Measurements from ENCODE around the gene RNF212. TPM values are rescaled to one million over a fixed set of nuclear protein-coding genes. Genes with fewer than 3 reads are reported as not detected.

The RNF212 gene
- total RNA-seq, 1 donor from 2014 or later: under 0.01 TPM

DNA sequence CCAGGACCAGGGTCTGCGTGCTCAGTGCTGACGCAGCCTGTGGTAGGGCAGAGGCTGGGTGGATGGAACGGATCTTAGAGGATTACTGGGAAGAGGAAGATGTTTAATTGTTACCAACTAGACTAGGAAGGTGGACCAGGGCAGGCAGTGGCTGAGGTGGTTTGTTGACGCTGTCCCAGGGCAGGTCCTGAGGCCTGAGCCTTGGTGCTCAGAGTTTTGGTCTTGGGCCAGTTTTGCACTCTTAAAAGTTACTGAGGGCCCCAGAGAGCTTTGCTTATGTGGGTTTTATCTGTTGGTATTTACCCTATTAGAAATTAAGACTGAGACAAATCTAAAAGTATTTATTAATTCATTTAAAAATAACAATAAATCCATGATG lies 20.4 kb downstream of the RNF212 start:
- Histone ChIP-seq H3K36me3 (ENCODE audit: control insufficient read depth, insufficient read depth, low read length) (no peaks in the 10 kb centered on the region), H3K4me3 (ENCODE audit: low read depth, low read length) (no peak overlapping the region), H3K27me3 (ENCODE audit: control insufficient read depth, insufficient read depth, low read length) (no peaks in the 10 kb centered on the region)
- FAIRE-seq (no peak), DNase-seq (ENCODE audit: low read depth) (no peak)
- no peak for TF ChIP-seq CTCF (IDR thresholded peaks at IDR 0.05; ENCODE audit: insufficient read depth, low read length, severe bottlenecking)

GRCh38 chr4:1092026-1092982 lies 21.1 kb downstream of the RNF212 start:
- no peak for TF ChIP-seq CTCF (IDR thresholded peaks at IDR 0.05; ENCODE audit: insufficient read depth, low read length, severe bottlenecking)
- no peaks in the 10 kb centered on the region for H3K36me3 ChIP-seq (ENCODE audit: control insufficient read depth, insufficient read depth, low read length)
- FAIRE-seq (no peak), DNase-seq (ENCODE audit: low read depth) (no peak)
- no peaks in the 10 kb centered on the region for H3K27me3 ChIP-seq (ENCODE audit: control insufficient read depth, insufficient read depth, low read length)
- H3K4me3 ChIP-seq (ENCODE audit: low read depth, low read length): no peak overlapping the region

DNA sequence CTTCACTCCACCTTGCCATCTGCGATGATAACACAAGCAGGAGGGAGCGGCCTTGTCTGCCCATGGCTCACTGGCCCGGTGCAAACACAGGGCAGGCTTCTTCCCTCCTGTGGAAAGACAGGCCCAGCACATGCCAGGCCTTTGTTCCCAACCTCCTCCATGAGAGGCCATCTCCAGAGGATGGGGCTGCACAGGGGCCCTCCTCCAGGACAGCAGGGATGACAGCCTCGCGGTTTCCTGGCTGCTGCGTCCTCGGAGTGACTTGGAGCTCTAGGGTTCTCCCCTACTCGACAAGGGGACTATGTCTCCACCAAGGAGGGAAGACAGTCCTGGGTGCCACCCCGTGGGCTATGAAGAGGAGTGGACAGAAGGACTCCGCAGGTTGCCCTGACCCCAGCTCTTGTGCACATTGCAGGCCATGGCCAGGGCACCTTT lies 21.8 kb downstream of the RNF212 start:
- DNase-seq (ENCODE audit: low read depth) (no peak), FAIRE-seq (no peak)
- no peak for TF ChIP-seq CTCF (IDR thresholded peaks at IDR 0.05; ENCODE audit: insufficient read depth, low read length, severe bottlenecking)
- no peaks in the 10 kb centered on the region for H3K36me3 ChIP-seq (ENCODE audit: control insufficient read depth, insufficient read depth, low read length)
- H3K4me3 ChIP-seq (ENCODE audit: low read depth, low read length): no peak overlapping the region
- H3K27me3 ChIP-seq (ENCODE audit: control insufficient read depth, insufficient read depth, low read length): no peaks in the 10 kb centered on the region

DNA sequence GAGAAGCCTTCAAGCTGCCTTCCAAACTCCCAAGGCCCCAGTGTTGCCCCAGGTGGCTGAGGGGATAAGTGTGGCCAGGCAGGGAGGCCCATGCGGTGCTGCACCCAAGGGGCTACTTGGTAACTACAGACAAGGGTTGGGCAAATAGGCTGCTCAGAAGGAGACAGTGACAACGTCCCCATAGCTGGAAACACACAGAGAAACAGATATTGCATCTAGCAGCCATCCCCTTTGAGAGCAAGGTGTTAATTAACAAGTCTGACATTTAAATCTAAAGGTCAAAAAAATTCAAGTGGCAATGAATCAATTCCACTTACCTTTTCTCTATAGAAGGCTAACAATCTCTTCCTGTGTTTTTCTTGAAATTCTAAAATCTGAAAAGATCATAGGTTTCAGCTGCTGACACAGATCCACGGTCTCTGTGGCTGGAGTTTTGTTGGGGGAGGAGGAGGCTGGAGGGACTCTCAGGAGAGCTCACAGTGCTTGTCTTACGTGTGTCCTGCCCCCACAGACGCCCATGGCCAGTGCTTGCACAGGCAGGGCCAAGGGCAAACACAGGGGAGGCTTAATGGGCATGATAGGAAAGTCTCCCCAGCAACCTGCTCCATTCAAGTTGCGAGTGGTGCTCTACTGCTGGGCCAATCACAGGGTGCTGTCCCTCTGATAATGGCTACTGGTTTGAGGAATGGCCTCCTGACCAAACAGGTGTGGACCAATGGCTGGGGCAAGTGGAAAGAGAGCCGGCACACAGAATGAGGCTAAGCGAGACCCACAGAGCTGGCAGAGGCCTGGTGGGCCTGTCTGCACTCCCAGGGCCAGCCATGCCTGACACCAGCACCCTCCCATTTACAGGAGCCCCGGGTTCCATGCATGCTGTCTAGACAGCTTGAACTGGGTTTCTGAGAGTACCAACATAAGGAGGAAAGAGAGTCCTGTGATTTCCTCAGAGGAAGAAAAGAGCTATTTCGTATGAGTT lies 22.6 kb downstream of the RNF212 start:
- Histone ChIP-seq H3K4me3 (ENCODE audit: low read depth, low read length) (no peak overlapping the region), H3K27me3 (ENCODE audit: control insufficient read depth, insufficient read depth, low read length) (no peaks in the 10 kb centered on the region), H3K36me3 (ENCODE audit: control insufficient read depth, insufficient read depth, low read length) (no peaks in the 10 kb centered on the region)
- no peak for TF ChIP-seq CTCF (IDR thresholded peaks at IDR 0.05; ENCODE audit: insufficient read depth, low read length, severe bottlenecking)
- DNase-seq (ENCODE audit: low read depth): no peak
- peak; percentile 32 for FAIRE-seq

DNA sequence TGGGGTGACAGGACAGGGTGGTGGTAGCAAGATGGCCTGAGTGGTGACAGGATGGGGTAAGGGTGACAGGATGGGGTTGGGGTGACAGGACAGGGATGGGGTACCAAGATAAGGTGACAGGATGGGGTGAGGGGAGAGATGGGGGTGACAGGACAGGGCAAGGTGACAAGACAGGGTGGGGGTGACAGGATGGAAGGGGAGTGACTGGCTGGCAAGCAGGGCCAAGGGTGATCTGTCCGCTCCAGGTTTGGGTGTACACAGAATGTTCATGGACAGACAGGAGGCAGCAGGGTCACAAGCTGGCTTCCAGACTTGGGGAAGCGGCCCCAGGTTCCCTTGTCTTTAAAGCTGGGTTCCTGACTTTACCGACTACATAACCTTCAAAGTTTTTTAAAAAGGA lies 23.3 kb downstream of the RNF212 start:
- no peak overlapping the region for H3K4me3 ChIP-seq (ENCODE audit: low read depth, low read length)
- no peak for FAIRE-seq

More for the DNA sequence above, 23.3 kb downstream of the RNF212 start:
- no peaks in the 10 kb centered on the region for H3K27me3 ChIP-seq (ENCODE audit: control insufficient read depth, insufficient read depth, low read length)
- no peak for TF ChIP-seq CTCF (IDR thresholded peaks at IDR 0.05; ENCODE audit: insufficient read depth, low read length, severe bottlenecking)
- no peaks in the 10 kb centered on the region for H3K36me3 ChIP-seq (ENCODE audit: control insufficient read depth, insufficient read depth, low read length)
- no peak for DNase-seq (ENCODE audit: low read depth)

All from bronchial epithelial cell (primary cell).